EL (cell line): Measurements from ENCODE around the gene DNTT.
A peak's percentile ranks its signal among the peaks of the same experiment; 100 is the strongest.

Experiments used
- DNase-seq: peaks from one replicate; pipeline ENCODE4 v3.0.0-alpha.2; 2016

DNTT gene

DNA sequence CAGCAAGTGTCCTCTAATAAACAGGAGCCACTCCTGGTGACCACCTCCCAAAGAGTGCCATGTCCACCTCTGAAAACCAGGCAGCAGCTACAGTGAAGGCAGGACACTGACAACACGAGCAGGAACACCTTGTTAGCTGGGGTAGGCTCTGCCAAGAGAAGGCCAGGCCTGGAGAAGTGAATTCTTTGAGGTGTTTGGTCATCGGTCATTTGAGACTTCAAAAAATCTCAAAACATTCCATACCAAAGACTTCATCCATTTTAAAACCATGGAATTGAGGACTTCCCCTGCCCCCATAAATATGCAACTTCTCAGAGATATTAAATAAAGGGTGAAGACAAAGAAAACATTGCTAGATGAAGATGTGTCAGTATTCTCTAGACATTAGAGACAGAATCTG, 82.9 kb downstream of the DNTT start:
- DNase-seq: peak; percentile 39

DNA sequence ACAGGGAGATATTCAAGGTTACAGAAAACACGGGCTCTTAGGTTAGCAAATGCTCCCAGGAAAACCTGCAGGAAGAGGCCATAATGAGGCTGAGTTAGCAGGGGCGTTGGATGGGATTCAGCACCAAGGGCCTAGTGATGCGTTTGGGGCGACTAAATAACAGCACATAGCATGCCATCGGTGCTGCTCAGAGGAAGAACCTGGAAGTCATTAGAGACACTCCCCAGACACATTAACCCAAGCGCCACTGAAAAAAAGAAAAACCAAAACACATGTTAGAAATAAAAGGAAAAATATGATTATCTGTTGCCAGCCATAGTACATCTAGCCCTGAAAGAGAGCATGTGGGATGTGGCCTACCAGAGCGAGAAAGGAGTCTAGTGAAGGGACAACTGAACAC, 83.4 kb downstream of the DNTT start:
- DNase-seq: no peak
